Aorta (tissue), 5 donors: ENCODE results near the gene PRSS27. TPM values are rescaled to one million over a fixed set of nuclear protein-coding genes. Genes with fewer than 3 reads are reported as not detected.
"Not testable (repeated sequence)": the region's sequence is repeated elsewhere in the genome, so short reads cannot be mapped to it uniquely, and the experiment has no call there.

Experiments
- ATAC-seq: fragments of 200-7000 bp; cut with Tn5 transposase; one replicate; pipeline ENCODE4 v1.9.1; 2022; ENCODE audit warnings: moderate library complexity; ENCODE audit not compliant: low FRiP score
- DNase-seq, 2 donors: peaks; one replicate each; pipeline ENCODE4 v3.0.0-alpha.2; 2020
- H3K27ac ChIP-seq, 2 donors: one replicate each; pipeline ENCODE4 v1.5.1; 2013; ENCODE audit warnings: low read length in 2 of 2, mild to moderate bottlenecking in 2 of 2, moderate library complexity in 2 of 2, control low read depth in 1 of 2, inconsistent platforms in 1 of 2, low read depth in 1 of 2
- H3K27me3 ChIP-seq, 2 donors: one replicate each; pipeline ENCODE4 v1.6.1; 2013; ENCODE audit warnings: control low read depth in 1 of 2, low read length in 1 of 2, mild to moderate bottlenecking in 1 of 2, moderate library complexity in 1 of 2; ENCODE audit not compliant: insufficient read depth in 2 of 2, control insufficient read depth in 1 of 2
- H3K36me3 ChIP-seq, 2 donors: one replicate each; pipeline ENCODE4 v1.6.1; 2013; ENCODE audit warnings: control low read depth in 1 of 2, low read length in 1 of 2, mild to moderate bottlenecking in 1 of 2; ENCODE audit not compliant: insufficient read depth in 2 of 2, control insufficient read depth in 1 of 2
- H3K4me1 ChIP-seq, 2 donors: one replicate each; pipeline ENCODE4 v1.6.1; 2013; ENCODE audit warnings: low read length in 2 of 2, control low read depth in 1 of 2, mild to moderate bottlenecking in 1 of 2, moderate library complexity in 1 of 2; ENCODE audit not compliant: insufficient read depth in 2 of 2, control insufficient read depth in 1 of 2
- H3K4me3 ChIP-seq, 2 donors: one replicate each; pipeline ENCODE4 v1.5.1; 2013; ENCODE audit warnings: low read length in 2 of 2, control low read depth in 1 of 2, mild to moderate bottlenecking in 1 of 2
- H3K9me3 ChIP-seq: one replicate; pipeline ENCODE4 v1.6.1; 2013; ENCODE audit warnings: mild to moderate bottlenecking, low read length; ENCODE audit not compliant: control insufficient read depth
- WGBS, 2 donors: extraction: QIAGEN DNeasy Blood & Tissue Kit; methylation state at CpG; one replicate each; pipeline ENCODE4 v1.1.7; 2013; 5-methylcytosine and 5-hydroxymethylcytosine counted together
- intact Hi-C, 2 donors: fragments of 100-400 bp; cut with DNase I; formaldehyde crosslinking; loops; one replicate each; pipeline versions ENCODE4 v1.14.2 to v1.15.0; 2022
- polyA plus RNA-seq, 2 donors: library from polyadenylated mRNA; stranded (reverse); fragments of 200-250 nt; gene quantifications; one replicate each; pipeline ENCODE4 v1.2.3, GENCODE V29; 2013
- total RNA-seq, 2 donors: library from RNA; stranded (reverse); fragmentation: NEBNext Ultra II Directional; extraction: Animal tissue kit (Norgen Biotek cat#: 25700); gene quantifications; one replicate each; pipeline ENCODE4 v1.2.1, GENCODE V29; 2021
- donor health status: healthy with polysubstance abuse.
- donor health status: Bipolar disorder and iron deficiency.
- donor health status: DM: no; HTN: no; CAD: no.
- donor health status: DM: no; HTN: no; CAD: no.
- donor health status: DM: yes; HTN: yes; CAD: no.

Gene PRSS27
- total and polyA plus RNA-seq, 4 donors: 1.3 to 2.2 (median 1.5) TPM

GRCh38 chr16:2698965-2699750 lies 20.9 kb downstream of the PRSS27 start:
- intact Hi-C loops: no loop called here
- no peaks in the 10 kb centered on the region for H3K4me1 ChIP-seq
- WGBS, 2 donors: 86% methylated on average over 32 of the region's 32 CpGs

DNA sequence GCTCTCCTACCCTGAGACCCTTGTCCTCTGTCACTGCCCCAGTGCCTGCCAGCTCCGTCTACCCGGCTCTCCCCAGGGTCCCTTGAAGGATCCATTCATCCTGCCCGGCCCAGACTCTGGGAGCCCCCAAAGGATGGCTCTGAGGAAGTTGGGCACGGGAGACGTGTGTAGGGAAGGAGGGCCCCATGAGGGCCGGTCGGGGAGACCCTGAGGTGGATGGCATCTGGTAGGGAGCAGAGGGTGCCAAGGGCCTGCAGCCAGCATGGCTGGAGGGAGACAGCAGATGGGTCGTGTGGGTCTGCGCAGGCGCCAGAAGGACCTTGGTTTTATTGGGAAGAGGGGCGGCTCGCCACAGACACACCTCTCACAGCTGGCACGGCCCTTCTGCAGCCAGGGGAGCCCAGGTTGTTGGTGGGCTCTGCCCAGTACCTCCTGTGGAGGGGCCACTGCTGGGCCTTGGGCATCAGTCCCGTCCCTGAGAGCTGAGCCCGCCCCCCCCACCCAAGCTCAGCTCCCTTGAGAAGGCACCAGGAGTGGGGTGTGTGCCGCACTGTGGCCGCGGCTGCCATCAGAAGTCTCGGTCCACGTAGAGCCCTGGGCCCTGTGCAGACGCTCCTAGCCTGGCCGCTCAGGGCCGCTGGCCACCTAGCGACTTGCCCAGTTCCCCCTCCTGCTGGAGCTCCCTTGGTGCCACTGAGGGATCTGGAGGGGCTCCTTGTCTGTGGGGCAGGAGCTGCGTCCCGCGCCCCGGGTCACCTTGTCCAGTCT lies 21.7 kb downstream of the PRSS27 start:
- Histone ChIP-seq H3K27me3 (no peaks in the 10 kb centered on the region), H3K27ac (no peak overlapping the region), H3K9me3 (no peaks in the 10 kb centered on the region), H3K4me1 (no peaks in the 10 kb centered on the region), H3K4me3 (no peak overlapping the region), H3K36me3 (peaks cover 0 to 2% of the 10 kb centered on the region in 2 donors)
- ATAC-seq (no peak), DNase-seq (no peak)
- 91 to 92% methylated on average over 26 to 28 of the region's 28 CpGs for WGBS, 2 donors
- intact Hi-C loops: no loop called here

More at GRCh38 chr16:2698965-2699750, 20.9 kb downstream of the PRSS27 start:
- peaks cover 0 to 2% of the 10 kb centered on the region in 2 donors for H3K36me3 ChIP-seq
- no peaks in the 10 kb centered on the region for H3K9me3 ChIP-seq
- no peak overlapping the region for H3K27ac ChIP-seq
- no peak overlapping the region for H3K4me3 ChIP-seq
- ATAC-seq (no peak), DNase-seq (no peak)
- H3K27me3 ChIP-seq: no peaks in the 10 kb centered on the region

DNA sequence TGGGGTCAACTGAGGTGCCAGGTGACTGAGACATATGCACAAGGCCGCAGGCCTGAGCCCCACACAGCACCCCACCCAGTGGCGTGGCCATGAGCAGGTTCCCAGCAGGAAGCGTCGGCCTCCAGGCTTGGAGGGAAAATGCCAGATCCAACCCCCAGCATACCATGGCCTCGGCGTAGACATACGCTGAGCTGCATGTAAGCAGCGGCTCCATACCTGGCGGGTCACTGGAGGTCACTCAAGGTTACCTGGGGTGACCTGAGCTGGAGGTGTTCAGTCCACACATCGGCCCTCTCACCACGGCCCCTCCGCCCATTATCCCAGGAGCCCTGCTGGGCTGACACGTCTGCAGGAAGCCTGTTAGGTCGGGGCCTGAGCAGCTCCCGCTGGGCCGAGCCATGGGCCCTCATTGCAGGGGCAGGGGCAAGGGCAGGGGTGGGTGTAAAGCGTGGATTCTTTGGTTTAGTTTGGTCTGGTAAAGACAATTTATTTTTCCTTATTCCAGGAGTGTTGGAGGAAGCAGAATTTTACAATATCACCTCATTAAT lies 22.5 kb downstream of the PRSS27 start:
- Histone ChIP-seq H3K4me3 (no peak overlapping the region), H3K27me3 (no peaks in the 10 kb centered on the region), H3K4me1 (no peaks in the 10 kb centered on the region), H3K9me3 (no peaks in the 10 kb centered on the region), H3K27ac (no peak overlapping the region), H3K36me3 (no peaks in the 10 kb centered on the region)
- DNase-seq (no peak), ATAC-seq (no peak)
- intact Hi-C loops: no loop called here
- 91 to 93% methylated on average over 17 of the region's 17 CpGs for WGBS, 2 donors

GRCh38 chr16:2696601-2697250 lies 23.3 kb downstream of the PRSS27 start:
- H3K36me3 ChIP-seq, intact Hi-C loops, H3K9me3 ChIP-seq, H3K4me1 ChIP-seq, DNase-seq, H3K27ac ChIP-seq, H3K27me3 ChIP-seq, H3K4me3 ChIP-seq, ATAC-seq: not testable (repeated sequence)
- 92% methylated on average over 30 to 35 of the region's 37 CpGs for WGBS, 2 donors

DNA sequence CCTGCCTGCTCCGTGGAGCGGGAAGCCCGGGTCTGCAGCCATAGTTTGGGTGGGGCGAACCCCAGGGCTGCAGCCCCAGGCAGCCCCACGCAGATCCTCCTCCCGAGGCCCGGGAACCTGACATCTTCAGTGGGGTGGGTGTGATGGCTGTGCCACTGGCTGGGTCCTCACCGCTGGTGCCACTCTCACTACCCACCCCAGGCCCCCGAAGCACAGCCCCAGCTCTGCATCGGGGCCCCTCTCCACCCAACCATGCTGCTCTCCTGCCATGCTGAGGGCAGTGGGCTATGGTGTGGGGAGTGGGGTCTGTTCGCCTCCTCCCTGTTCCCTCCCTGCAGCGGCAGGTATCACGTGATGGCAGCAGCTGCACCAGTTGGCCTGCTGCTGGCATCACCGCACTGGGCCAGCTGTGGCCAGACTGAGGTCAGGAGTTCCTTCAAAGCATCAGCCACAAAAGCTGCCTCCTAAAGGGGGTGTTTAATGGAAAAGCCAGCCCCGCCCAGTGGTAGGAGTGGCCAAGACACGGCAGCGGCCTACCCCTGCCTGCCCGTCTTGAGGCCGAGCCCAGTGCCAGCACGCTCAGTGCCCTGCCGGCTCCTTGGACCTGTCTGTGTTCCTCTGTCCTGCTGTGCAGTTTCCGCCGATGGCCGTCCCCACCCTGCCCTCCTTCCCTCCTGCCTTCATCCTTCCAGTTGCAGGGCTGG lies 26.9 kb downstream of the PRSS27 start:
- no peaks in the 10 kb centered on the region for H3K27me3 ChIP-seq
- DNase-seq: no peak
- 79 to 82% methylated on average over 24 of the region's 24 CpGs for WGBS, 2 donors
- no peak overlapping the region for H3K4me3 ChIP-seq
- H3K27ac ChIP-seq: no peak overlapping the region
- H3K4me1 ChIP-seq: no peaks in the 10 kb centered on the region
- H3K36me3 ChIP-seq: no peaks in the 10 kb centered on the region
- intact Hi-C loops: no loop called here
- no peak for ATAC-seq
- H3K9me3 ChIP-seq: no peaks in the 10 kb centered on the region

- no peaks in the 10 kb centered on the region for H3K9me3 ChIP-seq
- no peak overlapping the region for H3K27ac ChIP-seq
- ATAC-seq (no peak), DNase-seq (no peak)
- 72 to 73% methylated on average over 14 of the region's 14 CpGs for WGBS, 2 donors
- intact Hi-C loops: no loop called here
- H3K4me3 ChIP-seq: no peak overlapping the region
- H3K4me1 ChIP-seq: no peaks in the 10 kb centered on the region
- H3K27me3 ChIP-seq: no peaks in the 10 kb centered on the region
- no peaks in the 10 kb centered on the region for H3K36me3 ChIP-seq
Measured at GRCh38 chr16:2692251-2692947, 27.6 kb downstream of the PRSS27 start.

DNA sequence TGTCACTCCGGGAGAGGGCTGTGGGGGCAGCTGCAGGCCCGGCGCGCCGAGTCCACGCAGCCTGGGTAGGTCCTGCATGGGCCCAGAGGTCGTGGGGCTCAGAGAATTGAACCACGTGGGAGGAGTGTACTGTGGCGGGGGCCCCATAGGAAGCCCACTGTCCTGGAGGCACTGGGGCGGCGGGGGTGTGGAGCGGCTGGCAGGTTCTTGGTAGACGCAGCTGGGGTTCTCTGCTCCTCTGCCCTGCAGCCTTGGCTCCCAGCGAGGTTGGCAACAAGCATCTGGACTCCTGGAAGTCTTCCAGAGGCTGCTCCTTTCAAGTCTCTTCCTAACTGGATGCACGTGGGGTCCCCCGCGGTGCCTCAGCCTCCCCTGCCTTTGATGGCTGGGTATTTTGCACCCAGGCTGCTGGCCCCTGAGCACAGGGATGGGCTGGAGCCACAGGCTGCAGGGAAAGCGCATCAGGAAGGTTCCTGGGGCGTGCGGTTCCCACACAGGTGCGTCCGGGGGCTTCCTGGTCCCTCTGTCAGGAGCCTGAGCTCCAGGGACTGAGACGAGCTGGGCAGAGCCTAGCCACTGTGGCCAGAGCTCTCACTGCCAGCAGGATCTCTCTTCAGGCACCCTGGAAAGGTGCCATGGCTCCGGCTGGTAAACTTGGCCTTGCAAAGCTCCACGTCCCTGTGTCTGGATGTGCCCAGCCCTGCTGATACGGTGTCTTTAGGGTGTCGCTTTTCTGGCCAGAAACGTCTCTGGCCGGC lies 28.4 kb downstream of the PRSS27 start:
- H3K4me1 ChIP-seq: no peaks in the 10 kb centered on the region

More for the DNA sequence above, 28.4 kb downstream of the PRSS27 start:
- Histone ChIP-seq H3K4me3 (no peak overlapping the region), H3K27ac (no peak overlapping the region), H3K36me3 (no peaks in the 10 kb centered on the region), H3K27me3 (no peaks in the 10 kb centered on the region), H3K9me3 (no peaks in the 10 kb centered on the region)
- WGBS, 2 donors: 79% methylated on average over 29 of the region's 29 CpGs
- no peak for DNase-seq
- intact Hi-C loops: no loop called here
- ATAC-seq: no peak
